Measurements from ENCODE around the gene MED17.

MED17 gene

GRCh38 chr11:93861808-93862207 is 77.7 kb downstream of the MED17 start:
- H3K9ac ChIP-seq (ENCODE audit: low read length in 5 of 5): no peak overlapping the region
- no peak overlapping the region for H3K4me3 ChIP-seq (ENCODE audit: low read depth in 1 of 5, low read length in 5 of 5)
- H3K27ac ChIP-seq (ENCODE audit: low read depth, low read length): no peak overlapping the region
- peaks cover 0 to 16% (median 0%) of the 10 kb centered on the region in 5 donors for H3K4me1 ChIP-seq (ENCODE audit: control insufficient read depth in 5 of 5, insufficient read depth in 5 of 5, low read length in 5 of 5)
- no peaks in the 10 kb centered on the region for H3K36me3 ChIP-seq (ENCODE audit: control insufficient read depth in 5 of 5, insufficient read depth in 5 of 5, low read length in 5 of 5)
- H3K27me3 ChIP-seq (ENCODE audit: control insufficient read depth in 5 of 5, insufficient read depth in 4 of 5, low read length in 5 of 5): no peaks in the 10 kb centered on the region
- H3K9me3 ChIP-seq (ENCODE audit: control insufficient read depth in 5 of 5, low read length in 5 of 5): no peaks in the 10 kb centered on the region

Data from subcutaneous abdominal adipose tissue (tissue), 5 donors.